Calu3 (cell line): Measurements from ENCODE around the gene TESK1. TPM values are rescaled to one million over a fixed set of nuclear protein-coding genes. Genes with fewer than 3 reads are reported as not detected.

Experiments used
- BruUV-seq: library from RNA; stranded (reverse); fragments of 400-500 nt; replicated peaks from 2 replicates; lab custom pipeline; 2021; lab: Mats Ljungman, UMichigan
- CTCF ChIA-PET: fragments of 300-600 bp; sonication (Branson Sonifier 250); formaldehyde crosslinking; loops from one replicate; lab custom pipeline; 2022; ENCODE audit warnings: antibody characterized with exemption; lab: Charles Lee
- DNase-seq: peaks from one replicate; pipeline ENCODE4 v3.0.0; 2022
- H3K27ac Mint-ChIP-seq: one replicate; pipeline ENCODE4 v1.8.0; 2022; ENCODE audit warnings: mixed read lengths; ENCODE audit not compliant: unreplicated experiment
- H3K27me3 Mint-ChIP-seq: one replicate; pipeline ENCODE4 v1.8.0; 2022; ENCODE audit warnings: mixed read lengths; ENCODE audit not compliant: unreplicated experiment
- H3K36me3 Mint-ChIP-seq: one replicate; pipeline ENCODE4 v1.8.0; 2022; ENCODE audit warnings: mild to moderate bottlenecking, moderate library complexity, mixed read lengths; ENCODE audit not compliant: insufficient read depth, unreplicated experiment
- H3K4me1 Mint-ChIP-seq: one replicate; pipeline ENCODE4 v1.8.0; 2022; ENCODE audit warnings: mild to moderate bottlenecking, low read depth, mixed read lengths; ENCODE audit not compliant: unreplicated experiment
- H3K4me3 Mint-ChIP-seq: one replicate; pipeline ENCODE4 v1.8.0; 2022; ENCODE audit warnings: mild to moderate bottlenecking, low read depth, moderate library complexity, mixed read lengths; ENCODE audit not compliant: unreplicated experiment
- H3K9me3 Mint-ChIP-seq: one replicate; pipeline ENCODE4 v1.8.0; 2022; ENCODE audit warnings: low read depth, mixed read lengths; ENCODE audit not compliant: unreplicated experiment
- intact Hi-C: fragments of 100-400 bp; cut with micrococcal nuclease; formaldehyde crosslinking; loops from one replicate; pipeline ENCODE4 v1.10.0; 2022; ENCODE audit not compliant: unreplicated experiment
- total RNA-seq: library from RNA; stranded (reverse); gene quantifications from 2 replicates; pipeline ENCODE4 v1.2.3, GENCODE V29; 2022
- TF ChIP-seq, protein P1 (sequence below): fragments of 200-600 bp; IDR thresholded peaks from one replicate; pipeline ENCODE4 v1.8.0; 2022; ENCODE audit warnings: antibody characterized with exemption; ENCODE audit not compliant: unreplicated experiment

Gene TESK1
- total RNA-seq, 1 experiment from 2014 or later, result 24.6 TPM

DNA sequence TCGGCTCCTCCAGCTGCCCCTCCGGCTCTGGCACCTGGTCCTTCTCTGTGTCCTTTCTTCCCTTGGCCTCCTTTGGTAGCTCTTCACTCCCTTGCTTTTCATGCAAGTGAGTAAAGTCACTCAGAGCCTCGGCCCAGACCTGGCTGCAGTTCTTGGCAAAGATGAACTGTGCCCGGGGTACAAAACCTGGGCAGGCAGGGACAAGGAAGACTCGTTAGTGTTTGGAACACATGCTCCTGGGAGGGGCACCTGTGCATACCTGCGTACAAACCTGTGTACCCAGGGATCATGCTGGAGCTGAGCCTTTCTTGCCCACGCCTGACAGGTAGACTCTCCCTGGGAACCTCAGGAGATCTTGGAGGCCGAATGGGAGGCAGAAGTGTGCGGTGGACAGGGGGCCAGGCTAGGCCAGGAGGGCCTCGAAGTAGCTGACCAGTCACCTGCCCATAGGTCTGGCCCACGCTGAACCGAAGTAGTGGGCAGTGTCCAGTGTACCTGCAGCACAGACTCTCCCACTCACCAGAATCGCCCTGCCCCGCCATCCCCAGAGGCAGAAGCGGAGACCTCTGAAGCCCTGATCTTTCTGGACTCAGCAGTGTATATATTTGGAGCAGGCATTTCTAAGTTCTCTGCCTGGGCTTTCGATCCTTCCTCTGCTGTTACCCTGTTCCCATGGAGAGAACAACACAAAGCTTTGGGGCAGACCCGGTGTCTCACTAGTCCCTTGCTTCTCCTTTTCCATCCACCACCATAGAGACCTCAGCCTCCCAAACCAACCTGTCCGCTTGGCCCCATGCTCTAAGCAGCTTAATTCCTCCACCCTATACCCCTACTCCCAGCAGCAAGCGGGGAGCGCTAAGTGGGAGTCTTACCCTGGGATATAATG lies 41.9 kb upstream of the TESK1 start:
- no peak overlapping the region for H3K4me3 Mint-ChIP-seq
- intact Hi-C loops, result no loop called here
- no peak overlapping the region for H3K27ac Mint-ChIP-seq
- H3K4me1 Mint-ChIP-seq, result no peaks in the 10 kb centered on the region
- no peaks in the 10 kb centered on the region for H3K9me3 Mint-ChIP-seq
- H3K36me3 Mint-ChIP-seq, result peaks cover 11% of the 10 kb centered on the region
- TF ChIP-seq, protein P1, sequence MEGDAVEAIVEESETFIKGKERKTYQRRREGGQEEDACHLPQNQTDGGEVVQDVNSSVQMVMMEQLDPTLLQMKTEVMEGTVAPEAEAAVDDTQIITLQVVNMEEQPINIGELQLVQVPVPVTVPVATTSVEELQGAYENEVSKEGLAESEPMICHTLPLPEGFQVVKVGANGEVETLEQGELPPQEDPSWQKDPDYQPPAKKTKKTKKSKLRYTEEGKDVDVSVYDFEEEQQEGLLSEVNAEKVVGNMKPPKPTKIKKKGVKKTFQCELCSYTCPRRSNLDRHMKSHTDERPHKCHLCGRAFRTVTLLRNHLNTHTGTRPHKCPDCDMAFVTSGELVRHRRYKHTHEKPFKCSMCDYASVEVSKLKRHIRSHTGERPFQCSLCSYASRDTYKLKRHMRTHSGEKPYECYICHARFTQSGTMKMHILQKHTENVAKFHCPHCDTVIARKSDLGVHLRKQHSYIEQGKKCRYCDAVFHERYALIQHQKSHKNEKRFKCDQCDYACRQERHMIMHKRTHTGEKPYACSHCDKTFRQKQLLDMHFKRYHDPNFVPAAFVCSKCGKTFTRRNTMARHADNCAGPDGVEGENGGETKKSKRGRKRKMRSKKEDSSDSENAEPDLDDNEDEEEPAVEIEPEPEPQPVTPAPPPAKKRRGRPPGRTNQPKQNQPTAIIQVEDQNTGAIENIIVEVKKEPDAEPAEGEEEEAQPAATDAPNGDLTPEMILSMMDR, result no peak
- CTCF ChIA-PET, result interaction anchor here (1.4 kb wide), 1 partner anchor 9 kb away, joined by 4 read pairs; no protein-coding TSS in a partner anchor
- no TSS peak for BruUV-seq
- no peaks in the 10 kb centered on the region for H3K27me3 Mint-ChIP-seq
- no peak for DNase-seq

DNA sequence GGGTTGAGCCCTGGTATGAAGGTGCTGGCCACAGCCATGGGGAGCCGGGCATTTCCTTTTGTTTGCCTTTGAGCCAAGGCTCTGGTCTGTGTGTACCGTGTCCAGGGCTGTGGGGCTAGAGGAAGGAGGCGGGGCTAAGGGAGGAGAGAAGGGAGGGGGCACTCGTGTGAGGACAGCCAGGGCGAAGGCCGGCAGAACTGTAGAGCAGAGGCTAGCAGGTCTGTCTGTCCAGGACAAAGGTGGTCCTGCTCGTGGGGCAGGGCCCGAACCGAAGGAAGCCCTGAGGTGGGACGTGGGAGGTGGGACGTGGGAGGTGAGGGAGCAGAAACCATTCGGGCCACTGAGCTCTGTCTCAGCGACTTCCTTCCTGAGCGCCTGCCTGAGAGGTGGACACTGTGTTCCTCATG lies 41.3 kb upstream of the TESK1 start:
- Mint-ChIP-seq H3K27me3 (no peaks in the 10 kb centered on the region), H3K4me1 (no peaks in the 10 kb centered on the region), H3K27ac (no peak overlapping the region), H3K9me3 (no peaks in the 10 kb centered on the region), H3K4me3 (no peak overlapping the region), H3K36me3 (peaks cover 11% of the 10 kb centered on the region)
- CTCF ChIA-PET, result no interaction called here
- BruUV-seq, result no TSS peak
- TF ChIP-seq, protein P1, result no peak
- DNase-seq, result no peak
- intact Hi-C loops, result no loop called here

DNA sequence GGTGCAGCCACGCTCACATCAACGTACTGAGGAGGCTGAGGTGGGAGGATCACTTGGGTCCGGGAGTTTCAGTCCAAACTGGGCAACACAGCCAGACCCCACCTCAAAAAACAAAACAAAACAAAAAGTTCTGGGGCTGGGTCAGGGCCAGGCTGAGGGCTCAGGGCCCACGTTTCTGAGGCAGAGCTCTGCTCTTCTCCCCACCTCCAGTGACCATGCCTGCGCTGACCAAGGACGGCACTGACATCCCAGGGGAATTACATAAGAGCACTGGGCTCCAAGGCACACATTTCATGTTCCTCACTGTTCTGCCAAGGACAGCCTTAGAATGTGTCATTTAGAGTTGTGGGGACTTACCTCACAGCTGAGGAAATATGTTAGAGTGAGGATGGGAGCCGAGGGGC lies 40.4 kb upstream of the TESK1 start:
- Mint-ChIP-seq H3K27me3 (no peaks in the 10 kb centered on the region), H3K4me1 (no peaks in the 10 kb centered on the region), H3K9me3 (no peaks in the 10 kb centered on the region), H3K4me3 (no peak overlapping the region), H3K36me3 (peaks cover 11% of the 10 kb centered on the region), H3K27ac (no peak overlapping the region)
- CTCF ChIA-PET, result no interaction called here
- no peak for DNase-seq
- intact Hi-C loops, result no loop called here
- BruUV-seq, result no TSS peak
- TF ChIP-seq, protein P1, result no peak

DNA sequence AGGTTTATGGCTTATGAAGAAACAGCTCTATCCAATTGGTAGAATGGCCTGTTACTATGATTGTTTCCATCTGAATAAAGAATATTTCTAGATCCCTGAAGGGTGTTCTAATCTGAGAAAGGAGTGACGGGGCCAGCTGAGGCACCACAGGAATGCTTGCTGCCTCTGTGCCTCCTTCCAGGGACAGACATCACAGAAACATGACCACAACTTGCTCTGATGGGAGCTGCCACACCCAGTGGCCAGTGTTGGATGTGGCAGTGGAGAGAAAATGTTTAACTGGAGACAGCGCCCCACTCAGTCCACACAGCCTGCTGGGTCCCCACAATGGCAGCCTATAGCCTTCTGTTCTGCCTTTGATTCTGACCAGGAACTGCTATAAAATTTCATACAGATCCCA lies 38.6 kb upstream of the TESK1 start:
- DNase-seq, result no peak
- CTCF ChIA-PET, result no interaction called here
- peaks cover 6% of the 10 kb centered on the region for H3K36me3 Mint-ChIP-seq
- BruUV-seq, result no TSS peak
- H3K27me3 Mint-ChIP-seq, result no peaks in the 10 kb centered on the region
- no peak overlapping the region for H3K27ac Mint-ChIP-seq
- TF ChIP-seq, protein P1, result no peak
- H3K4me1 Mint-ChIP-seq, result no peaks in the 10 kb centered on the region
- intact Hi-C loops, result no loop called here
- no peaks in the 10 kb centered on the region for H3K9me3 Mint-ChIP-seq
- H3K4me3 Mint-ChIP-seq, result no peak overlapping the region
